ENCODE measurements around the gene SVEP1. TPM values are rescaled to one million over a fixed set of nuclear protein-coding genes. Genes with fewer than 3 reads are reported as not detected.

SVEP1 gene
- total RNA-seq, 1 donor from 2014 or later, result 0.10 TPM

DNA sequence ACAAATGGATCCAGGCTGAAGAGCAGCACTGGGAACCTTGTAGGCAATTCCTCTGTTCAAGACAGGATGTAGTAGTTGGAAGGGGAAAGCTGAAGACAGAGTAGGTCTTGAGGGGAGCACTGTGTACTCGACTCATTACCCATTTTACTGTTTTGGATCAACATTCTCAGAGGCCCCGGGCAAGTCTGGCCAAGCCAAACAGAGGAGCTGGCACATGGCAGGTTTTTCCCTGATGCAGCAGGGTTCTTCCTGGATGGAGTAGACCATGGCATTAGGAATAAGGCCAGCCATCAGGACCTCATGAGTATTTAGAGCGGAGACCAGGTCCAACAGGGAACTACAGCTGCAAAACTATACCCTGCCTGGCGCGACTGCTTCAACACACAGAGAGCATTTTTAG is 4.4 kb downstream of the SVEP1 start:
- H3K4me1 Mint-ChIP-seq (ENCODE audit: low read depth, unreplicated experiment), result peaks cover 4% of the 10 kb centered on the region
- H3K27me3 Mint-ChIP-seq (ENCODE audit: unreplicated experiment), result peaks cover 10% of the 10 kb centered on the region
- no peaks in the 10 kb centered on the region for H3K36me3 Mint-ChIP-seq (ENCODE audit: unreplicated experiment)
- TF ChIP-seq, protein P1, sequence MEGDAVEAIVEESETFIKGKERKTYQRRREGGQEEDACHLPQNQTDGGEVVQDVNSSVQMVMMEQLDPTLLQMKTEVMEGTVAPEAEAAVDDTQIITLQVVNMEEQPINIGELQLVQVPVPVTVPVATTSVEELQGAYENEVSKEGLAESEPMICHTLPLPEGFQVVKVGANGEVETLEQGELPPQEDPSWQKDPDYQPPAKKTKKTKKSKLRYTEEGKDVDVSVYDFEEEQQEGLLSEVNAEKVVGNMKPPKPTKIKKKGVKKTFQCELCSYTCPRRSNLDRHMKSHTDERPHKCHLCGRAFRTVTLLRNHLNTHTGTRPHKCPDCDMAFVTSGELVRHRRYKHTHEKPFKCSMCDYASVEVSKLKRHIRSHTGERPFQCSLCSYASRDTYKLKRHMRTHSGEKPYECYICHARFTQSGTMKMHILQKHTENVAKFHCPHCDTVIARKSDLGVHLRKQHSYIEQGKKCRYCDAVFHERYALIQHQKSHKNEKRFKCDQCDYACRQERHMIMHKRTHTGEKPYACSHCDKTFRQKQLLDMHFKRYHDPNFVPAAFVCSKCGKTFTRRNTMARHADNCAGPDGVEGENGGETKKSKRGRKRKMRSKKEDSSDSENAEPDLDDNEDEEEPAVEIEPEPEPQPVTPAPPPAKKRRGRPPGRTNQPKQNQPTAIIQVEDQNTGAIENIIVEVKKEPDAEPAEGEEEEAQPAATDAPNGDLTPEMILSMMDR (IDR thresholded peaks at IDR 0.05; ENCODE audit: partially characterized antibody, unreplicated experiment), result no peak
- H3K9me3 Mint-ChIP-seq (ENCODE audit: unreplicated experiment), result peaks cover 6% of the 10 kb centered on the region
- H3K27ac Mint-ChIP-seq (ENCODE audit: unreplicated experiment), result no peak overlapping the region
- no peak overlapping the region for H3K4me3 Mint-ChIP-seq (ENCODE audit: unreplicated experiment)
- no peak for DNase-seq

DNA sequence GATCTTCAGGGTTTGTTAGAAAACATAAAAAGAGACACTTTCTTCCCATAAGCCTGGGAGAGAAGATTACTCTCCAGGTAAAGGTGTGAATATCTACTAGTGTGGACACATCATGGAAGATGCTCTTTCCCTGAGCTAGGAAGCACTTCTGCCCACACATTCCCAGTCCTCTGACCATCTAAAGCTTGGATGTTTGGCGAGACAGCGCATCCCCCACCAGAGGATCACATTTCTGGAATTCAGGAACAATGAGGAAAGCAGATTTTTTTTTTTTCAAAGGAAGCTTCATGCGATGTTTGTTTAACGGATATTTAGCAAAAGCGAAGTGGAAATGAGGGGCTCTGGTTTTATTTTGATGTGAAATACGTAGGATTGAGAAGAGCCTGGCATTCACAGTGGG is 6.2 kb downstream of the SVEP1 start:
- Mint-ChIP-seq H3K27me3 (ENCODE audit: unreplicated experiment) (peaks cover 1% of the 10 kb centered on the region), H3K9me3 (ENCODE audit: unreplicated experiment) (no peaks in the 10 kb centered on the region), H3K27ac (ENCODE audit: unreplicated experiment) (no peak overlapping the region), H3K36me3 (ENCODE audit: unreplicated experiment) (no peaks in the 10 kb centered on the region), H3K4me3 (ENCODE audit: unreplicated experiment) (no peak overlapping the region), H3K4me1 (ENCODE audit: low read depth, unreplicated experiment) (no peaks in the 10 kb centered on the region)
- no peak for DNase-seq
- TF ChIP-seq, protein P1 (IDR thresholded peaks at IDR 0.05; ENCODE audit: partially characterized antibody, unreplicated experiment), result no peak

DNA sequence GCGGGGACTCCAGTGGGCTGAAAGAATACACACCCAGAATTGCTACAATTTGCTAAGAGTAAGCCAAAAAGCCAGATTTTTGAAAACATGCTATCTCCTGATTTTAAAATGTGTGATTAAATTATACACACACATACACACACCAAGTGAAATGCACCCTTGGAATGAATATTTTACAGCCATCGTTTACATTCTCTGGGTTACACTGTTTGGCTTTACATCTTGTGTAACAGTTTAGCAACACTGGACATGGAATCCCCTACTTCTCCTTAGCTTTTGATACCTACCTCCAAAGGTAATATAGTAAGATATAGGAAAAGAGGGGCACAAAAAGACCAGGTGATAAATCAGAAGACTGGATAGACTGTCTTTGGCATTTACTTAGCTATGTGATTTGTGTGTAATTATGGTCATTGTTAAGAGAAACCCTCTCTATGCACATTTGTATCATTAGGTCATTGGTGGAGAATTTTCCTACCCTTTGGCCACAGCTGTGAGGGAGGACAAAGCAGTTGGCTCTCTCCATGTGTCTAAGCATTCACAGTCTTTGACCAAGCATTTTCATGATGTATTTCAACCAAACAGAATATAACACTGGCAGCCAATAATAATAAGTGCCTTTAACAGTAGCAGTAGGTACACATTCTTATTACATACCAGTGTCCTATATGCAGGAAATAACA is 7.6 kb downstream of the SVEP1 start:
- H3K36me3 Mint-ChIP-seq (ENCODE audit: unreplicated experiment), result no peaks in the 10 kb centered on the region
- no peak for DNase-seq
- TF ChIP-seq, protein P1 (IDR thresholded peaks at IDR 0.05; ENCODE audit: partially characterized antibody, unreplicated experiment), result no peak
- H3K27me3 Mint-ChIP-seq (ENCODE audit: unreplicated experiment), result no peaks in the 10 kb centered on the region
- H3K4me1 Mint-ChIP-seq (ENCODE audit: low read depth, unreplicated experiment), result no peaks in the 10 kb centered on the region
- no peak overlapping the region for H3K27ac Mint-ChIP-seq (ENCODE audit: unreplicated experiment)
- H3K9me3 Mint-ChIP-seq (ENCODE audit: unreplicated experiment), result no peaks in the 10 kb centered on the region
- H3K4me3 Mint-ChIP-seq (ENCODE audit: unreplicated experiment), result no peak overlapping the region

DNA sequence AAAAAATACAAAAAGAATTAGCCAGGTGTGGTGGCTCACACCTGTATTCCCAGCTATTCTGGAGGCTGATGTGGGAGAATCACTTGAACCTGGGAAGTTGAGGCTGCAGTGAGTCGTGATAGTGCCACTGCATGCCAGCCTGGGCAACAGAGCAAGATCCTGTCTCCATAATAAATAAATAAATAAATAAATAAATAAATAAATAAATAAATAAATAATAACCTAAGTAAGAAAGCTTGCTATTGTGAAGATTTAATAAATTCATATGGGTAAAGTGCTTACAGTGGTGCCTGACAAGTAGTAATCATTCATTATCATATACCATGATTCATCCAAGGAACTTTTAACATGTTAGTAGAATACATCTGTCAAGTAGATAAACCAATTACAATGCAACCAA is 13.4 kb downstream of the SVEP1 start:
- no peaks in the 10 kb centered on the region for H3K27me3 Mint-ChIP-seq (ENCODE audit: unreplicated experiment)
- H3K9me3 Mint-ChIP-seq (ENCODE audit: unreplicated experiment), result no peaks in the 10 kb centered on the region
- no peak overlapping the region for H3K4me3 Mint-ChIP-seq (ENCODE audit: unreplicated experiment)
- TF ChIP-seq, protein P1 (IDR thresholded peaks at IDR 0.05; ENCODE audit: partially characterized antibody, unreplicated experiment), result no peak
- no peak overlapping the region for H3K27ac Mint-ChIP-seq (ENCODE audit: unreplicated experiment)
- H3K4me1 Mint-ChIP-seq (ENCODE audit: low read depth, unreplicated experiment), result no peaks in the 10 kb centered on the region
- DNase-seq, result no peak
- H3K36me3 Mint-ChIP-seq (ENCODE audit: unreplicated experiment), result no peaks in the 10 kb centered on the region

DNA sequence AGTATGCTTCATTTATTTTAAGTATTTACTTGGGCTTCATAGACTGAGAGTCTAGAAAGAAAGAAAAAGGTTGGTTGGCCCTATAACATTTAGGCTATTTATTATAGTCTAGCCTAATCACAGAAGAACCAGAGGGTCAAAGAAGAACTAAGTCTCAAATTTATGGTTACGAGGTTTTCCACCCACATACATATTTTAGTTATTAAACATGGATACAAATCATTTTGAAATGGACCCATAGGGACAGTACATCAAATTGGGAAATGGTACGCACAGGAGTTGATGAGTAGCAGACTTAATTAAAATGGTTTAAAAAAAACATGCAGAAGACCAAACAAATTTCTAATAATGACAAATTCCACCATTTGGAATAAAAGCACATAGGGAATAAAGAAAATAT is 17.7 kb downstream of the SVEP1 start:
- Mint-ChIP-seq H3K27ac (ENCODE audit: unreplicated experiment) (no peak overlapping the region), H3K36me3 (ENCODE audit: unreplicated experiment) (no peaks in the 10 kb centered on the region), H3K4me3 (ENCODE audit: unreplicated experiment) (no peak overlapping the region), H3K9me3 (ENCODE audit: unreplicated experiment) (no peaks in the 10 kb centered on the region), H3K27me3 (ENCODE audit: unreplicated experiment) (no peaks in the 10 kb centered on the region), H3K4me1 (ENCODE audit: low read depth, unreplicated experiment) (no peaks in the 10 kb centered on the region)
- no peak for DNase-seq
- TF ChIP-seq, protein P1 (IDR thresholded peaks at IDR 0.05; ENCODE audit: partially characterized antibody, unreplicated experiment), result no peak
